ENCODE measurements around the gene CFAP46.

DNA sequence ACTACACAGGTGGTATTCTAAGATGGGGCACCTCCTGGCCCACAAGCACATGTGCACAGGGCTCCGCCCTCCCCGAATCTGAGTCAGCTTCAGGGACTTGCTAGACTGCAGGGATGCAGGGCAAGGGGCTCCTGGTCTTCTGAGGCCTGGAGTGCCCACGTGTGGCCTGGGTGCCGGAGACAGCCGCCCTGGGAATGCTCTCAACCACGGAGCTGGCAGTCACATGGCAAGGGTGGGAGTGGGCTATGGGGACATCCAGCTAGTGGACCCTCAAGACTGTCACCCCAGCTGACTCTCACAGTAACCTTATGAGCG, 42.7 kb downstream of the CFAP46 start:
- TF ChIP-seq, protein P1, sequence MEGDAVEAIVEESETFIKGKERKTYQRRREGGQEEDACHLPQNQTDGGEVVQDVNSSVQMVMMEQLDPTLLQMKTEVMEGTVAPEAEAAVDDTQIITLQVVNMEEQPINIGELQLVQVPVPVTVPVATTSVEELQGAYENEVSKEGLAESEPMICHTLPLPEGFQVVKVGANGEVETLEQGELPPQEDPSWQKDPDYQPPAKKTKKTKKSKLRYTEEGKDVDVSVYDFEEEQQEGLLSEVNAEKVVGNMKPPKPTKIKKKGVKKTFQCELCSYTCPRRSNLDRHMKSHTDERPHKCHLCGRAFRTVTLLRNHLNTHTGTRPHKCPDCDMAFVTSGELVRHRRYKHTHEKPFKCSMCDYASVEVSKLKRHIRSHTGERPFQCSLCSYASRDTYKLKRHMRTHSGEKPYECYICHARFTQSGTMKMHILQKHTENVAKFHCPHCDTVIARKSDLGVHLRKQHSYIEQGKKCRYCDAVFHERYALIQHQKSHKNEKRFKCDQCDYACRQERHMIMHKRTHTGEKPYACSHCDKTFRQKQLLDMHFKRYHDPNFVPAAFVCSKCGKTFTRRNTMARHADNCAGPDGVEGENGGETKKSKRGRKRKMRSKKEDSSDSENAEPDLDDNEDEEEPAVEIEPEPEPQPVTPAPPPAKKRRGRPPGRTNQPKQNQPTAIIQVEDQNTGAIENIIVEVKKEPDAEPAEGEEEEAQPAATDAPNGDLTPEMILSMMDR (IDR thresholded peaks at IDR 0.05 in 2 of 3, conservative IDR thresholded peaks at IDR 0.05 in 1 of 3; ENCODE audit: control insufficient read depth in 2 of 3, extremely low read depth in 1 of 3, insufficient read depth in 1 of 3, low read depth in 3 of 3, low read length in 3 of 3), result no peak
- TF ChIP-seq POLR2AphosphoS5 (IDR thresholded peaks at IDR 0.05; ENCODE audit: low read length) (no peak), SMAD1 (IDR thresholded peaks at IDR 0.05; ENCODE audit: low read depth, partially characterized antibody) (no peak), NRF1 (conservative IDR thresholded peaks at IDR 0.05; ENCODE audit: low read depth, low read length) (no peak), ZNF274 (IDR thresholded peaks at IDR 0.05; ENCODE audit: insufficient read depth, insufficient read length) (no peak), EZH2 (IDR thresholded peaks at IDR 0.05; ENCODE audit: borderline replicate concordance, control insufficient read depth, low read depth, low read length) (no peak), ZBED1 (IDR thresholded peaks at IDR 0.05; ENCODE audit: borderline replicate concordance) (no peak), SRF (IDR thresholded peaks at IDR 0.05; ENCODE audit: low read depth in 2 of 2, low read length in 2 of 2) (no peak), SMC3 (IDR thresholded peaks at IDR 0.05; ENCODE audit: borderline replicate concordance, low read length) (no peak), RAD21 (IDR thresholded peaks at IDR 0.05; ENCODE audit: insufficient read depth, low read depth, low read length) (no peak), ZNF24 (IDR thresholded peaks at IDR 0.05) (no peak)
- TF ChIP-seq, protein P2, sequence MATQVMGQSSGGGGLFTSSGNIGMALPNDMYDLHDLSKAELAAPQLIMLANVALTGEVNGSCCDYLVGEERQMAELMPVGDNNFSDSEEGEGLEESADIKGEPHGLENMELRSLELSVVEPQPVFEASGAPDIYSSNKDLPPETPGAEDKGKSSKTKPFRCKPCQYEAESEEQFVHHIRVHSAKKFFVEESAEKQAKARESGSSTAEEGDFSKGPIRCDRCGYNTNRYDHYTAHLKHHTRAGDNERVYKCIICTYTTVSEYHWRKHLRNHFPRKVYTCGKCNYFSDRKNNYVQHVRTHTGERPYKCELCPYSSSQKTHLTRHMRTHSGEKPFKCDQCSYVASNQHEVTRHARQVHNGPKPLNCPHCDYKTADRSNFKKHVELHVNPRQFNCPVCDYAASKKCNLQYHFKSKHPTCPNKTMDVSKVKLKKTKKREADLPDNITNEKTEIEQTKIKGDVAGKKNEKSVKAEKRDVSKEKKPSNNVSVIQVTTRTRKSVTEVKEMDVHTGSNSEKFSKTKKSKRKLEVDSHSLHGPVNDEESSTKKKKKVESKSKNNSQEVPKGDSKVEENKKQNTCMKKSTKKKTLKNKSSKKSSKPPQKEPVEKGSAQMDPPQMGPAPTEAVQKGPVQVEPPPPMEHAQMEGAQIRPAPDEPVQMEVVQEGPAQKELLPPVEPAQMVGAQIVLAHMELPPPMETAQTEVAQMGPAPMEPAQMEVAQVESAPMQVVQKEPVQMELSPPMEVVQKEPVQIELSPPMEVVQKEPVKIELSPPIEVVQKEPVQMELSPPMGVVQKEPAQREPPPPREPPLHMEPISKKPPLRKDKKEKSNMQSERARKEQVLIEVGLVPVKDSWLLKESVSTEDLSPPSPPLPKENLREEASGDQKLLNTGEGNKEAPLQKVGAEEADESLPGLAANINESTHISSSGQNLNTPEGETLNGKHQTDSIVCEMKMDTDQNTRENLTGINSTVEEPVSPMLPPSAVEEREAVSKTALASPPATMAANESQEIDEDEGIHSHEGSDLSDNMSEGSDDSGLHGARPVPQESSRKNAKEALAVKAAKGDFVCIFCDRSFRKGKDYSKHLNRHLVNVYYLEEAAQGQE (IDR thresholded peaks at IDR 0.05; ENCODE audit: low read depth, low read length), result no peak
